Right cardiac atrium (tissue), 5 donors: Measurements from ENCODE around the gene ST6GALNAC6. TPM values are rescaled to one million over a fixed set of nuclear protein-coding genes. Genes with fewer than 3 reads are reported as not detected.

Experiments used
- ATAC-seq, 2 donors: fragments of 200-7000 bp; cut with Tn5 transposase; one replicate each; pipeline versions ENCODE4 v1.8.0 to v1.9.1; 2020; ENCODE audit warnings: moderate library complexity in 2 of 2, mild to moderate bottlenecking in 1 of 2
- DNase-seq, 3 donors: peaks; one replicate each; pipeline ENCODE4 v3.0.0-alpha.2; 2020
- H3K27ac ChIP-seq: one replicate; pipeline ENCODE4 v1.5.1; 2013; ENCODE audit warnings: mild to moderate bottlenecking, low read length, control low read depth, moderate library complexity
- H3K27me3 ChIP-seq: one replicate; pipeline ENCODE4 v1.6.1; 2013; ENCODE audit not compliant: control insufficient read depth, insufficient read depth
- H3K4me1 ChIP-seq: one replicate; pipeline ENCODE4 v1.6.1; 2013; ENCODE audit warnings: low read length; ENCODE audit not compliant: control insufficient read depth, insufficient read depth
- H3K4me3 ChIP-seq: one replicate; pipeline ENCODE4 v1.5.1; 2013; ENCODE audit warnings: low read length, control low read depth
- H3K9me3 ChIP-seq: one replicate; pipeline ENCODE4 v1.6.1; 2013; ENCODE audit warnings: low read length; ENCODE audit not compliant: control insufficient read depth
- WGBS: extraction: QIAGEN DNeasy Blood & Tissue Kit; methylation state at CpG from one replicate; pipeline ENCODE4 v1.1.7; 2013; 5-methylcytosine and 5-hydroxymethylcytosine counted together
- intact Hi-C, 4 donors: fragments of 100-400 bp; cut with DNase I; formaldehyde crosslinking; loops; one replicate each; pipeline versions ENCODE4 v1.11.0 to v1.14.0; 2022 to 2023
- polyA plus RNA-seq: library from polyadenylated mRNA; stranded (reverse); fragments of 200-250 nt; gene quantifications from one replicate; pipeline ENCODE4 v1.2.3, GENCODE V29; 2013
- total RNA-seq, 4 donors: library from RNA; stranded (reverse); fragmentation: NEBNext Ultra II Directional; extraction: Animal tissue kit (Norgen Biotek cat#: 25700); gene quantifications; one replicate each; pipeline ENCODE4 v1.2.1, GENCODE V29; 2021
- donor health status: healthy with polysubstance abuse.
- donor health status: DM: no; HTN: yes; CAD: no.
- donor health status: DM: no; HTN: no; CAD: no.
- donor health status: DM: no; HTN: yes; CAD: no; lungs with severe emphysema.
- donor health status: DM: yes; HTN: yes; CAD: no.

ST6GALNAC6 gene
- total and polyA plus RNA-seq, 5 donors: 55.9 to 73.7 (median 65.1) TPM

GRCh38 chr9:127863191-127863621 lies 36.2 kb downstream of the ST6GALNAC6 start:
- 74% methylated on average over 13 of the region's 13 CpGs for WGBS
- peaks cover 23% of the 10 kb centered on the region for H3K4me1 ChIP-seq
- intact Hi-C loops: loop anchor here in 1 of 4 donors (5.0 kb wide), 1 partner anchor 36 kb away; no protein-coding TSS in a partner anchor
- no peak overlapping the region for H3K4me3 ChIP-seq
- ATAC-seq (no peak), DNase-seq (no peak)
- H3K27ac ChIP-seq: peak overlapping the region; percentile 97
- H3K27me3 ChIP-seq: no peaks in the 10 kb centered on the region
- H3K9me3 ChIP-seq: no peaks in the 10 kb centered on the region

- intact Hi-C loops: loop anchor here in 1 of 4 donors (5.0 kb wide), 1 partner anchor 35 kb away; no protein-coding TSS in a partner anchor
- H3K9me3 ChIP-seq: no peaks in the 10 kb centered on the region
- ATAC-seq: peak; percentile 71 to 72
- H3K4me1 ChIP-seq: peaks cover 30% of the 10 kb centered on the region
- H3K27me3 ChIP-seq: no peaks in the 10 kb centered on the region
- WGBS: 13% methylated on average over 29 of the region's 29 CpGs
- peak; percentile 90 to 97 (median 95) for DNase-seq
- H3K27ac ChIP-seq: peak overlapping the region; percentile 97
- H3K4me3 ChIP-seq: no peak overlapping the region
Measured at GRCh38 chr9:127862075-127863011, 37.1 kb downstream of the ST6GALNAC6 start.

- ATAC-seq: no peak
Measured at GRCh38 chr9:127860779-127861178, 38.6 kb downstream of the ST6GALNAC6 start.

GRCh38 chr9:127860260-127860659 lies 39.1 kb downstream of the ST6GALNAC6 start:
- H3K4me3 ChIP-seq: no peak overlapping the region
- intact Hi-C loops: loop anchor here in 1 of 4 donors (5.0 kb wide), 1 partner anchor 33 kb away; no protein-coding TSS in a partner anchor
- no peaks in the 10 kb centered on the region for H3K9me3 ChIP-seq
- DNase-seq (peak; percentile 87 to 91 (median 88)), ATAC-seq (peak; percentile 64 to 74)
- peak overlapping the region; percentile 97 for H3K27ac ChIP-seq
- 18% methylated on average over 8 of the region's 8 CpGs for WGBS
- peaks cover 41% of the 10 kb centered on the region for H3K4me1 ChIP-seq
- H3K27me3 ChIP-seq: no peaks in the 10 kb centered on the region

More at GRCh38 chr9:127860779-127861178, 38.6 kb downstream of the ST6GALNAC6 start:
- Histone ChIP-seq H3K4me1 (peaks cover 41% of the 10 kb centered on the region), H3K4me3 (no peak overlapping the region), H3K27me3 (no peaks in the 10 kb centered on the region), H3K27ac (peak overlapping the region; percentile 97), H3K9me3 (no peaks in the 10 kb centered on the region)
- DNase-seq: no peak
- WGBS: 76% methylated on average over 11 of the region's 11 CpGs
- intact Hi-C loops: loop anchor here in 1 of 4 donors (5.0 kb wide), 1 partner anchor 33 kb away; no protein-coding TSS in a partner anchor

GRCh38 chr9:127858041-127858512 lies 41.3 kb downstream of the ST6GALNAC6 start:
- no peaks in the 10 kb centered on the region for H3K27me3 ChIP-seq
- H3K27ac ChIP-seq: peak overlapping the region; percentile 97
- ATAC-seq (peak; percentile 14 to 19), DNase-seq (peak; percentile 89 to 95 (median 94))
- H3K9me3 ChIP-seq: no peaks in the 10 kb centered on the region
- WGBS: 12% methylated on average over 12 of the region's 12 CpGs
- intact Hi-C loops: no loop called here
- H3K4me1 ChIP-seq: peaks cover 41% of the 10 kb centered on the region
- H3K4me3 ChIP-seq: no peak overlapping the region

GRCh38 chr9:127857278-127857677 lies 42.1 kb downstream of the ST6GALNAC6 start:
- ATAC-seq (no peak), DNase-seq (no peak)
- Histone ChIP-seq H3K4me1 (peaks cover 41% of the 10 kb centered on the region), H3K9me3 (no peaks in the 10 kb centered on the region), H3K27ac (peak overlapping the region; percentile 97), H3K4me3 (no peak overlapping the region), H3K27me3 (no peaks in the 10 kb centered on the region)
- intact Hi-C loops: no loop called here
- 43% methylated on average over 4 of the region's 4 CpGs for WGBS

GRCh38 chr9:127856729-127857116 lies 42.7 kb downstream of the ST6GALNAC6 start:
- Histone ChIP-seq H3K27me3 (no peaks in the 10 kb centered on the region), H3K4me1 (peaks cover 36% of the 10 kb centered on the region)
- intact Hi-C loops: no loop called here

GRCh38 chr9:127856094-127856728 lies 43.2 kb downstream of the ST6GALNAC6 start:
- ATAC-seq: no peak
- H3K27me3 ChIP-seq: no peaks in the 10 kb centered on the region
- H3K9me3 ChIP-seq: no peaks in the 10 kb centered on the region
- H3K4me3 ChIP-seq: no peak overlapping the region
- intact Hi-C loops: no loop called here
- H3K4me1 ChIP-seq: peaks cover 32% of the 10 kb centered on the region
- WGBS: 36% methylated on average over 11 of the region's 11 CpGs
- peak in 2 of 3 donors; percentile 82 to 83 for DNase-seq
- H3K27ac ChIP-seq: peak overlapping the region; percentile 97

More at GRCh38 chr9:127856729-127857116, 42.7 kb downstream of the ST6GALNAC6 start:
- Histone ChIP-seq H3K9me3 (no peaks in the 10 kb centered on the region), H3K27ac (peak overlapping the region; percentile 97), H3K4me3 (no peak overlapping the region)
- ATAC-seq: no peak
- 66% methylated on average over 8 of the region's 8 CpGs for WGBS
- DNase-seq: no peak

- 89% methylated on average over 5 of the region's 5 CpGs for WGBS
- no peak for DNase-seq
- Histone ChIP-seq H3K4me3 (no peak overlapping the region), H3K27me3 (no peaks in the 10 kb centered on the region), H3K4me1 (peaks cover 28% of the 10 kb centered on the region), H3K9me3 (no peaks in the 10 kb centered on the region), H3K27ac (peak overlapping the region; percentile 97)
- ATAC-seq: no peak
- intact Hi-C loops: no loop called here
Measured at GRCh38 chr9:127855522-127855921, 43.9 kb downstream of the ST6GALNAC6 start.

- intact Hi-C loops: no loop called here
- ATAC-seq: no peak
- H3K9me3 ChIP-seq: no peaks in the 10 kb centered on the region
Measured at GRCh38 chr9:127854960-127855359, 44.4 kb downstream of the ST6GALNAC6 start.

More at GRCh38 chr9:127854960-127855359, 44.4 kb downstream of the ST6GALNAC6 start:
- 50% methylated on average over 11 of the region's 11 CpGs for WGBS
- peak overlapping the region; percentile 70 for H3K4me3 ChIP-seq
- no peaks in the 10 kb centered on the region for H3K27me3 ChIP-seq
- peaks cover 24% of the 10 kb centered on the region for H3K4me1 ChIP-seq
- H3K27ac ChIP-seq: peak overlapping the region; percentile 97
- DNase-seq: no peak
